Mesenchymal stem cell (in vitro differentiated cells and primary cell): Measurements from ENCODE around the gene VGLL4.

Source experiments
- DNase-seq: peaks from one replicate; pipeline ENCODE4 v3.0.0-alpha.2; 2013
- H2AFZ ChIP-seq: one replicate; pipeline ENCODE4 v1.6.1; 2013; ENCODE audit warnings: low read depth, mild to moderate bottlenecking, control low read depth, inconsistent platforms, low read length, moderate library complexity
- H2AK5ac ChIP-seq: 2 replicates; pipeline ENCODE4 v1.6.1; 2013; ENCODE audit warnings: low read length, moderate library complexity, mild to moderate bottlenecking, inconsistent platforms; ENCODE audit not compliant: severe bottlenecking
- H2BK120ac ChIP-seq: one replicate; pipeline ENCODE4 v1.6.1; 2013; ENCODE audit warnings: low read depth, mild to moderate bottlenecking, inconsistent platforms, low read length, moderate library complexity
- H2BK12ac ChIP-seq, 2 experiments: one replicate each; pipeline ENCODE4 v1.6.1; 2013; ENCODE audit warnings: inconsistent platforms in 2 of 2, low read length in 2 of 2, mild to moderate bottlenecking in 2 of 2, moderate library complexity in 2 of 2, control low read depth in 1 of 2
- H2BK15ac ChIP-seq: one replicate; pipeline ENCODE4 v1.6.1; 2013; ENCODE audit warnings: mild to moderate bottlenecking, low read depth, inconsistent platforms; ENCODE audit not compliant: poor library complexity, severe bottlenecking
- H2BK5ac ChIP-seq: 2 replicates; pipeline ENCODE4 v1.6.1; 2013; ENCODE audit warnings: low read depth, mild to moderate bottlenecking, low read length, control low read depth, inconsistent platforms; ENCODE audit not compliant: poor library complexity, severe bottlenecking
- H3K14ac ChIP-seq, 2 experiments: one replicate each; pipeline ENCODE4 v1.6.1; 2013; ENCODE audit warnings: inconsistent platforms in 2 of 2, low read length in 2 of 2, control low read depth in 1 of 2, mild to moderate bottlenecking in 1 of 2, moderate library complexity in 1 of 2
- H3K18ac ChIP-seq, 2 experiments: one replicate each; pipeline ENCODE4 v1.6.1; 2013; ENCODE audit warnings: inconsistent platforms in 2 of 2, low read length in 2 of 2, control low read depth in 1 of 2, low read depth in 1 of 2, mild to moderate bottlenecking in 1 of 2
- H3K23ac ChIP-seq, 2 experiments: one replicate each; pipeline ENCODE4 v1.6.1; 2013; ENCODE audit warnings: inconsistent platforms in 2 of 2, low read length in 2 of 2, mild to moderate bottlenecking in 2 of 2, moderate library complexity in 2 of 2, control low read depth in 1 of 2
- H3K27ac ChIP-seq: 2 replicates; pipeline ENCODE4 v1.5.1; 2013; ENCODE audit warnings: mild to moderate bottlenecking, moderate library complexity, low read length, control low read depth, inconsistent platforms; ENCODE audit not compliant: poor library complexity, severe bottlenecking
- H3K27me3 ChIP-seq, 2 experiments: 2 replicates each; pipeline versions ENCODE4 v1.6.1 to v1.7.0; 2013; ENCODE audit warnings: low read length in 2 of 2, mild to moderate bottlenecking in 2 of 2, moderate library complexity in 2 of 2, control low read depth in 1 of 2, inconsistent platforms in 1 of 2; ENCODE audit not compliant: control insufficient read depth in 1 of 2, insufficient read depth in 1 of 2
- H3K36me3 ChIP-seq, 2 experiments: 2 replicates each; pipeline versions ENCODE4 v1.6.1 to v1.7.0; 2013; ENCODE audit warnings: low read length in 2 of 2, control low read depth in 1 of 2, inconsistent platforms in 1 of 2, low read depth in 1 of 2, mild to moderate bottlenecking in 1 of 2; ENCODE audit not compliant: insufficient read depth in 2 of 2, control insufficient read depth in 1 of 2
- H3K4ac ChIP-seq, 2 experiments: one replicate each; pipeline ENCODE4 v1.6.1; 2013; ENCODE audit warnings: inconsistent platforms in 2 of 2, low read length in 2 of 2, mild to moderate bottlenecking in 2 of 2, moderate library complexity in 2 of 2, control low read depth in 1 of 2, low read depth in 1 of 2
- H3K4me1 ChIP-seq: 2 replicates; pipeline ENCODE4 v1.6.1; 2013; ENCODE audit warnings: low read depth, low read length, control low read depth; ENCODE audit not compliant: control insufficient read depth, insufficient read depth
- H3K4me2 ChIP-seq: 2 replicates; pipeline ENCODE4 v1.6.1; 2013; ENCODE audit warnings: low read length, mild to moderate bottlenecking, inconsistent platforms; ENCODE audit not compliant: poor library complexity, severe bottlenecking
- H3K4me3 ChIP-seq, 2 experiments: 2 replicates each; pipeline versions ENCODE4 v1.5.1 to v1.7.0; 2013; ENCODE audit warnings: low read length in 2 of 2, mild to moderate bottlenecking in 2 of 2, control low read depth in 1 of 2, low read depth in 1 of 2; ENCODE audit not compliant: insufficient read depth in 1 of 2
- H3K79me1 ChIP-seq: replicated peaks from 2 replicates; pipeline ENCODE4 v1.6.1; 2013; ENCODE audit warnings: mild to moderate bottlenecking, control low read depth, low read length, inconsistent platforms; ENCODE audit not compliant: poor library complexity, severe bottlenecking
- H3K9ac ChIP-seq: 2 replicates; pipeline ENCODE4 v1.7.0; 2013; ENCODE audit warnings: mild to moderate bottlenecking, low read length, moderate library complexity
- H3K9me3 ChIP-seq: 2 replicates; pipeline ENCODE4 v1.7.0; 2013; ENCODE audit warnings: mild to moderate bottlenecking, low read length; ENCODE audit not compliant: control insufficient read depth
- H4K8ac ChIP-seq: one replicate; pipeline ENCODE4 v1.6.1; 2013; ENCODE audit warnings: inconsistent platforms, mild to moderate bottlenecking, low read length, moderate library complexity
- H4K91ac ChIP-seq: one replicate; pipeline ENCODE4 v1.6.1; 2013; ENCODE audit warnings: mild to moderate bottlenecking, low read length, inconsistent platforms
- WGBS: methylation state at CpG from one replicate; pipeline ENCODE4 v1.1.7; 2013; ENCODE audit warnings: mixed read lengths; 5-methylcytosine and 5-hydroxymethylcytosine counted together

Gene VGLL4

GRCh38 chr3:11547498-11547897, 96.2 kb downstream of the VGLL4 start:
- Histone ChIP-seq H3K27me3 (no peaks in the 10 kb centered on the region), H3K23ac (no peak overlapping the region), H3K36me3 (peaks cover 0 to 10% of the 10 kb centered on the region in 2 experiments), H2AK5ac (no peak overlapping the region), H3K4me2 (no peak overlapping the region), H3K4me1 (peaks cover 29% of the 10 kb centered on the region), H3K9ac (no peak overlapping the region), H2BK15ac (no peak overlapping the region), H3K18ac (no peak overlapping the region), H3K4me3 (no peak overlapping the region), H2BK12ac (no peak overlapping the region), H4K91ac (no peak overlapping the region), H3K9me3 (no peaks in the 10 kb centered on the region), H3K14ac (no peak overlapping the region), H2BK120ac (no peak overlapping the region), H2BK5ac (no peak overlapping the region), H3K79me1 (peaks cover 32% of the 10 kb centered on the region), H3K27ac (no peak overlapping the region), H4K8ac (no peak overlapping the region), H3K4ac (no peak overlapping the region), H2AFZ (no peak overlapping the region)
- WGBS, result 100% methylated on average over 2 of the region's 2 CpGs
- no peak for DNase-seq

- Histone ChIP-seq H3K4me3 (no peak overlapping the region), H3K27me3 (no peaks in the 10 kb centered on the region), H4K91ac (no peak overlapping the region), H3K23ac (no peak overlapping the region), H3K18ac (peak overlapping the region in 1 of 2 experiments; percentile 76), H3K4me2 (no peak overlapping the region), H2AK5ac (peak overlapping the region; percentile 49), H2BK15ac (no peak overlapping the region), H2AFZ (no peak overlapping the region), H2BK120ac (no peak overlapping the region), H3K9ac (no peak overlapping the region), H3K27ac (no peak overlapping the region), H3K79me1 (peaks cover 30% of the 10 kb centered on the region), H3K9me3 (no peaks in the 10 kb centered on the region), H2BK12ac (peak overlapping the region in 1 of 2 experiments; percentile 60), H2BK5ac (no peak overlapping the region), H3K36me3 (peaks cover 0 to 7% of the 10 kb centered on the region in 2 experiments), H4K8ac (peak overlapping the region; percentile 16), H3K14ac (no peak overlapping the region), H3K4me1 (peaks cover 33% of the 10 kb centered on the region), H3K4ac (peak overlapping the region in 1 of 2 experiments; percentile 19)
- DNase-seq, result no peak
- 97% methylated on average over 9 of the region's 9 CpGs for WGBS
Measured at GRCh38 chr3:11546657-11547302, 96.9 kb downstream of the VGLL4 start.

GRCh38 chr3:11545186-11545851, 98.4 kb downstream of the VGLL4 start:
- H4K91ac ChIP-seq, result peak overlapping the region; percentile 44
- H3K9me3 ChIP-seq, result no peaks in the 10 kb centered on the region
- H3K79me1 ChIP-seq, result peaks cover 28% of the 10 kb centered on the region
- H2BK120ac ChIP-seq, result peak overlapping the region; percentile 7
- no peak for DNase-seq
- H3K36me3 ChIP-seq, result peaks cover 0 to 7% of the 10 kb centered on the region in 2 experiments
- H2BK12ac ChIP-seq, result peak overlapping the region in 1 of 2 experiments; percentile 87
- no peaks in the 10 kb centered on the region for H3K27me3 ChIP-seq
- peak overlapping the region; percentile 56 for H2BK15ac ChIP-seq
- H3K4me3 ChIP-seq, result peak overlapping the region in 1 of 2 experiments; percentile 45
- H4K8ac ChIP-seq, result peak overlapping the region; percentile 45
- no peak overlapping the region for H3K4me2 ChIP-seq
- peaks cover 33% of the 10 kb centered on the region for H3K4me1 ChIP-seq
- H3K9ac ChIP-seq, result peak overlapping the region; percentile 84
- WGBS, result 89% methylated on average over 16 of the region's 16 CpGs
- no peak overlapping the region for H3K23ac ChIP-seq
- H2AK5ac ChIP-seq, result peak overlapping the region; percentile 83
- H3K4ac ChIP-seq, result peak overlapping the region in 1 of 2 experiments; percentile 35
- no peak overlapping the region for H3K27ac ChIP-seq
- H3K14ac ChIP-seq, result no peak overlapping the region
- no peak overlapping the region for H2AFZ ChIP-seq
- H2BK5ac ChIP-seq, result no peak overlapping the region
- H3K18ac ChIP-seq, result peak overlapping the region; percentile 26 to 55

- Histone ChIP-seq H3K27ac (no peak overlapping the region), H3K4ac (peak overlapping the region in 1 of 2 experiments; percentile 60), H3K27me3 (no peaks in the 10 kb centered on the region), H3K4me2 (no peak overlapping the region), H2AFZ (no peak overlapping the region), H3K79me1 (peaks cover 28% of the 10 kb centered on the region), H2BK15ac (peak overlapping the region; percentile 56), H2BK5ac (no peak overlapping the region), H3K9ac (peak overlapping the region; percentile 84), H2BK12ac (no peak overlapping the region), H3K9me3 (no peaks in the 10 kb centered on the region), H4K8ac (no peak overlapping the region), H3K18ac (peak overlapping the region; percentile 26), H3K23ac (no peak overlapping the region), H3K4me1 (peaks cover 33% of the 10 kb centered on the region), H3K14ac (no peak overlapping the region), H4K91ac (no peak overlapping the region), H2AK5ac (peak overlapping the region; percentile 45), H3K36me3 (peaks cover 0 to 7% of the 10 kb centered on the region in 2 experiments), H3K4me3 (no peak overlapping the region), H2BK120ac (peak overlapping the region; percentile 7)
- WGBS, result 71% methylated on average over 17 of the region's 17 CpGs
- peak; percentile 67 for DNase-seq
Measured at GRCh38 chr3:11544412-11545181, 99.1 kb downstream of the VGLL4 start.
